Prostate gland (tissue), 2 donors: ENCODE data around the gene GALNTL6. TPM values are rescaled to one million over a fixed set of nuclear protein-coding genes. Genes with fewer than 3 reads are reported as not detected.

Experiments
- DNase-seq: peaks from one replicate; pipeline ENCODE4 v3.0.0-alpha.2; 2019; ENCODE audit warnings: low spot score
- H3K27ac ChIP-seq, 2 donors: fragments of 200-600 bp; sonication (generic); 2 replicates each; pipeline ENCODE4 v1.5.1; 2017 to 2019
- H3K27me3 ChIP-seq: fragments of 200-600 bp; sonication (generic); replicated peaks from 2 replicates; pipeline ENCODE4 v1.5.1; 2019; ENCODE audit not compliant: insufficient read depth
- H3K36me3 ChIP-seq, 2 donors: fragments of 200-600 bp; sonication (generic); 1 replicate in 1 of 2; 2 replicates in 1 of 2; pipeline versions ENCODE4 v1.5.1 to v1.8.1; 2017 to 2019
- H3K4me1 ChIP-seq: fragments of 200-600 bp; sonication (generic); replicated peaks from 2 replicates; pipeline ENCODE4 v1.5.1; 2019
- H3K4me3 ChIP-seq, 2 donors: fragments of 200-600 bp; sonication (generic); 2 replicates each; pipeline ENCODE4 v1.5.1; 2017 to 2019
- H3K9me3 ChIP-seq: fragments of 200-600 bp; sonication (generic); 2 replicates; pipeline ENCODE4 v1.5.1; 2017
- POLR2A ChIP-seq: fragments of 450-650 bp; IDR thresholded peaks from one replicate; pipeline ENCODE4 v1.6.1; 2016; ENCODE audit warnings: antibody characterized with exemption, mild to moderate bottlenecking
- POLR2AphosphoS5 ChIP-seq: sonication (generic); formaldehyde crosslinking; IDR thresholded peaks from one replicate; pipeline ENCODE4 v1.6.1; 2017; ENCODE audit warnings: antibody characterized with exemption
- WGBS: methylation state at CpG from one replicate; pipeline ENCODE4 v1.1.5; 2018; 5-methylcytosine and 5-hydroxymethylcytosine counted together
- intact Hi-C: fragments of 100-400 bp; cut with DNase I; formaldehyde crosslinking; loops from one replicate; pipeline ENCODE4 v1.14.2; 2022
- total RNA-seq, 2 donors: library from RNA; depleted of rRNA; stranded (reverse); fragments of >200 nt; gene quantifications; one replicate each; pipeline ENCODE4 v1.1.0, GENCODE V29; 2016
- TF ChIP-seq, protein P1 (sequence below), 4 experiments: fragments of 200-600 bp in 2 of 4; fragments of 450-650 bp in 2 of 4; sonication (generic) in 2 of 4; IDR thresholded peaks; 1 replicate in 3 of 4; 2 replicates in 1 of 4; pipeline ENCODE4 v1.5.1; 2016 to 2019; ENCODE audit warnings: antibody characterized with exemption in 4 of 4, mild to moderate bottlenecking in 2 of 4, moderate library complexity in 2 of 4

Gene GALNTL6
- total RNA-seq, 2 donors from 2014 or later: 0.23 to 0.85 TPM

DNA sequence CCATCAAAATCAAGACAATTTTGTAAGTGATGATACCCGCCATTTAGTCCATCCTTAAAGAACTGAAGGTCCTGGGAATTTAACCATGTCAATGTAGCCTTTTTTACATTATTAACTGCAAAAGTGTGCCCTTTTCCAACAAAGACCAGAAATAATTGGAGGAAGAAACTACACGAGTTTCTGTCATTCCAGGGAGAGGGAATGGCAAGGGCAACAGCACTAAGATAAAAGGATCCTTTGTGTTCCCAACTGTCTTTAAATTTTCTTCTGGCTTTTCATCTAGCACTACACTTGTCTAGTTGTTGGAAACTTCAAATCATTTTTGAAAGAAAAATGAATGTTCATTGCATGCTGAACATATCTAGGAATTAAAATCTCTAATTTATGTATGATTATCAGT, 286.2 kb downstream of the GALNTL6 start:
- H3K27ac ChIP-seq: no peak overlapping the region
- H3K27me3 ChIP-seq: no peaks in the 10 kb centered on the region
- no peaks in the 10 kb centered on the region for H3K36me3 ChIP-seq
- no peak overlapping the region for H3K4me3 ChIP-seq
- TF ChIP-seq POLR2A (no peak), POLR2AphosphoS5 (no peak)
- TF ChIP-seq, protein P1, sequence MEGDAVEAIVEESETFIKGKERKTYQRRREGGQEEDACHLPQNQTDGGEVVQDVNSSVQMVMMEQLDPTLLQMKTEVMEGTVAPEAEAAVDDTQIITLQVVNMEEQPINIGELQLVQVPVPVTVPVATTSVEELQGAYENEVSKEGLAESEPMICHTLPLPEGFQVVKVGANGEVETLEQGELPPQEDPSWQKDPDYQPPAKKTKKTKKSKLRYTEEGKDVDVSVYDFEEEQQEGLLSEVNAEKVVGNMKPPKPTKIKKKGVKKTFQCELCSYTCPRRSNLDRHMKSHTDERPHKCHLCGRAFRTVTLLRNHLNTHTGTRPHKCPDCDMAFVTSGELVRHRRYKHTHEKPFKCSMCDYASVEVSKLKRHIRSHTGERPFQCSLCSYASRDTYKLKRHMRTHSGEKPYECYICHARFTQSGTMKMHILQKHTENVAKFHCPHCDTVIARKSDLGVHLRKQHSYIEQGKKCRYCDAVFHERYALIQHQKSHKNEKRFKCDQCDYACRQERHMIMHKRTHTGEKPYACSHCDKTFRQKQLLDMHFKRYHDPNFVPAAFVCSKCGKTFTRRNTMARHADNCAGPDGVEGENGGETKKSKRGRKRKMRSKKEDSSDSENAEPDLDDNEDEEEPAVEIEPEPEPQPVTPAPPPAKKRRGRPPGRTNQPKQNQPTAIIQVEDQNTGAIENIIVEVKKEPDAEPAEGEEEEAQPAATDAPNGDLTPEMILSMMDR (IDR thresholded peaks at IDR 0.05): no peak
- 64% methylated on average over 2 of the region's 2 CpGs for WGBS
- H3K9me3 ChIP-seq: no peaks in the 10 kb centered on the region
- intact Hi-C loops: no loop called here
- H3K4me1 ChIP-seq: no peaks in the 10 kb centered on the region
- no peak for DNase-seq

DNA sequence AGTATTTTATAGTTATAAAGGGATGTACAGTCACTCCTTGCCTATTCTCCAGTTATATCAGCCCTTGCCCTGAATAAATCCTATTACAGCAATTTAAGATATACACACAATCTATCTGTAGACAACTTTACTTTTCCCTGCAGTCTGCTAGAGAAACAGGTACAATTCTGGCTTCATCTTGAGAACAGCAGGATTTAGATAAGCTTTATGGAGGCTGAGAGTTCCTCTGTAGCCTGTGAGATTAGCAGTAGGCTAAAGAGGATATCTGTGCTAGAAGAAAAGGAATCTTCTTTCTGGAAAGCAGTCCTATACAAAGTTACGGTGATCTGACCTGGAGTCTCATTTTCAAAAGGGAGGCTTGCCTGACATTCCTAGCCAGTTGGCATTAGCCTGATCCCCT, 290.3 kb downstream of the GALNTL6 start:
- WGBS: 100% methylated on average over 1 of the region's 1 CpG
- DNase-seq: no peak
- Histone ChIP-seq H3K36me3 (no peaks in the 10 kb centered on the region), H3K27ac (no peak overlapping the region), H3K4me1 (no peaks in the 10 kb centered on the region), H3K4me3 (no peak overlapping the region), H3K9me3 (no peaks in the 10 kb centered on the region), H3K27me3 (no peaks in the 10 kb centered on the region)
- TF ChIP-seq, protein P1 (IDR thresholded peaks at IDR 0.05): no peak
- no peak for TF ChIP-seq POLR2AphosphoS5
- TF ChIP-seq POLR2A: no peak
- intact Hi-C loops: no loop called here

- TF ChIP-seq POLR2A: no peak
- TF ChIP-seq, protein P1 (IDR thresholded peaks at IDR 0.05): no peak
- no peak for TF ChIP-seq POLR2AphosphoS5
These were observed 291.3 kb downstream of the GALNTL6 start for GRCh38 chr4:172104539-172104938.

GRCh38 chr4:172105918-172106317, 292.7 kb downstream of the GALNTL6 start:
- intact Hi-C loops: no loop called here

More at GRCh38 chr4:172104539-172104938, 291.3 kb downstream of the GALNTL6 start:
- H3K9me3 ChIP-seq: no peaks in the 10 kb centered on the region
- no peaks in the 10 kb centered on the region for H3K4me1 ChIP-seq
- H3K4me3 ChIP-seq: no peak overlapping the region
- no peak for DNase-seq
- no peaks in the 10 kb centered on the region for H3K27me3 ChIP-seq
- H3K27ac ChIP-seq: no peak overlapping the region
- intact Hi-C loops: no loop called here
- 81% methylated on average over 2 of the region's 2 CpGs for WGBS
- no peaks in the 10 kb centered on the region for H3K36me3 ChIP-seq

DNA sequence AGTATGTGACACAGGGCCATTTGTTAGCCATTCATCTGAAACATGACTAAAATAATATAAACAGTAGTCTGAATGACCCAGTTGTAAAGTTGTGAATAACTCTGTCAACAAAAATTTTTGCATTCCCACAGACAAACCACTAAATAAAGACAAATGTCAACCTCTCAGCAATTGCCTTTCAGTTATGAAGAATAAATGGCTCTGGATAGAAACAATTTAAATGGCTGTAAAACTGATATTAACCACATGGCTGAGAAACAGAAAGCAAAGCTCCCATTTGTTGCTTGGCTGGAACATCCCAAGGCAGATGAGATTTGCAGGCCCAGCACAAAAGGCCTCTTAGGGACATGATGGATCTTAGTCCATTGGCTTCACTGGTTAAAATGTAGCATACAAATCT, 296.3 kb downstream of the GALNTL6 start:
- H3K9me3 ChIP-seq: no peaks in the 10 kb centered on the region
- H3K36me3 ChIP-seq: no peaks in the 10 kb centered on the region
- H3K27ac ChIP-seq: no peak overlapping the region
- H3K4me1 ChIP-seq: no peaks in the 10 kb centered on the region
- no peak for DNase-seq
- H3K27me3 ChIP-seq: no peaks in the 10 kb centered on the region
- no peak overlapping the region for H3K4me3 ChIP-seq
- intact Hi-C loops: no loop called here
- TF ChIP-seq POLR2A (no peak), POLR2AphosphoS5 (no peak)
- TF ChIP-seq, protein P1 (IDR thresholded peaks at IDR 0.05): no peak

More at GRCh38 chr4:172105918-172106317, 292.7 kb downstream of the GALNTL6 start:
- Histone ChIP-seq H3K4me3 (no peak overlapping the region), H3K36me3 (no peaks in the 10 kb centered on the region), H3K4me1 (no peaks in the 10 kb centered on the region), H3K9me3 (no peaks in the 10 kb centered on the region), H3K27ac (no peak overlapping the region), H3K27me3 (no peaks in the 10 kb centered on the region)
- WGBS: 82% methylated on average over 1 of the region's 1 CpG
- TF ChIP-seq, protein P1 (IDR thresholded peaks at IDR 0.05): no peak
- no peak for TF ChIP-seq POLR2AphosphoS5
- no peak for TF ChIP-seq POLR2A
- DNase-seq: no peak
